ENCODE measurements around the gene SYCP2L. TPM values are rescaled to one million over a fixed set of nuclear protein-coding genes. Genes with fewer than 3 reads are reported as not detected.

SYCP2L gene
- total and polyA plus RNA-seq, 2 experiments from 2014 or later: 10.5 to 11.0 TPM

DNA sequence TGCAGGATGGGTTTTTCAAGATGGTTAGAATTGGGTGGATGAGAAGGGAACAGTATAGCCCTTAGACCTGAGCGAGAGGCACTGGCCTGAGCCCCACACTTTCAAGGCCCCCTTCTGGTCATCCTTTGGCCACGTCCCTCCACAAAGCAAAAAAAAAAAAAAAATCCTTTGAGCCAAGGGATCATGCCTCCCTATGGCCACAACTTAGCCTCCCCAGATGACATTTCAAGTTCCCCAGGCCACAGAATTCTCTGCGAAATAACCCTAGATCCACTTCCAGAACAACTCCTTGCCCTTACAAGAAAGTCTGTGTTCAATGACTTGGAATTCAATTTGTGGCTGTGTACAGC, 126.8 kb downstream of the SYCP2L start:
- no peak overlapping the region for H3K27ac ChIP-seq (ENCODE audit: low read depth)
- ATAC-seq: peak; percentile 77
- H3K9me2 ChIP-seq (ENCODE audit: insufficient read depth): no peaks in the 10 kb centered on the region
- H3K79me2 ChIP-seq (replicated peaks; ENCODE audit: insufficient read depth): no peaks in the 10 kb centered on the region
- H3K4me2 ChIP-seq: no peak overlapping the region
- H3K36me3 ChIP-seq (ENCODE audit: insufficient read depth): no peaks in the 10 kb centered on the region
- H4K20me1 ChIP-seq (replicated peaks; ENCODE audit: insufficient read depth): no peaks in the 10 kb centered on the region
- H3K4me1 Mint-ChIP-seq: peaks cover 20% of the 10 kb centered on the region
- no peaks in the 10 kb centered on the region for H3K9me3 Mint-ChIP-seq
- H3F3A ChIP-seq (replicated peaks; ENCODE audit: low read depth): no peaks in the 10 kb centered on the region
- peak; percentile 66 for DNase-seq (ENCODE audit: low spot score)
- H3K4me3 Mint-ChIP-seq: no peak overlapping the region
- H3K4me1 ChIP-seq (ENCODE audit: insufficient read depth): 0 out of 2 replicates have a peak, but pooled peaks cover 7% of the 10 kb centered on the region
- no peaks in the 10 kb centered on the region for H3K36me3 Mint-ChIP-seq (ENCODE audit: low read depth)
- no peak overlapping the region for H3K4me3 ChIP-seq
- no peak overlapping the region for H2AFZ ChIP-seq
- no peaks in the 10 kb centered on the region for H3K27me3 ChIP-seq (ENCODE audit: insufficient read depth)
- H3K27ac Mint-ChIP-seq: no peak overlapping the region
- TF ChIP-seq, protein P1, sequence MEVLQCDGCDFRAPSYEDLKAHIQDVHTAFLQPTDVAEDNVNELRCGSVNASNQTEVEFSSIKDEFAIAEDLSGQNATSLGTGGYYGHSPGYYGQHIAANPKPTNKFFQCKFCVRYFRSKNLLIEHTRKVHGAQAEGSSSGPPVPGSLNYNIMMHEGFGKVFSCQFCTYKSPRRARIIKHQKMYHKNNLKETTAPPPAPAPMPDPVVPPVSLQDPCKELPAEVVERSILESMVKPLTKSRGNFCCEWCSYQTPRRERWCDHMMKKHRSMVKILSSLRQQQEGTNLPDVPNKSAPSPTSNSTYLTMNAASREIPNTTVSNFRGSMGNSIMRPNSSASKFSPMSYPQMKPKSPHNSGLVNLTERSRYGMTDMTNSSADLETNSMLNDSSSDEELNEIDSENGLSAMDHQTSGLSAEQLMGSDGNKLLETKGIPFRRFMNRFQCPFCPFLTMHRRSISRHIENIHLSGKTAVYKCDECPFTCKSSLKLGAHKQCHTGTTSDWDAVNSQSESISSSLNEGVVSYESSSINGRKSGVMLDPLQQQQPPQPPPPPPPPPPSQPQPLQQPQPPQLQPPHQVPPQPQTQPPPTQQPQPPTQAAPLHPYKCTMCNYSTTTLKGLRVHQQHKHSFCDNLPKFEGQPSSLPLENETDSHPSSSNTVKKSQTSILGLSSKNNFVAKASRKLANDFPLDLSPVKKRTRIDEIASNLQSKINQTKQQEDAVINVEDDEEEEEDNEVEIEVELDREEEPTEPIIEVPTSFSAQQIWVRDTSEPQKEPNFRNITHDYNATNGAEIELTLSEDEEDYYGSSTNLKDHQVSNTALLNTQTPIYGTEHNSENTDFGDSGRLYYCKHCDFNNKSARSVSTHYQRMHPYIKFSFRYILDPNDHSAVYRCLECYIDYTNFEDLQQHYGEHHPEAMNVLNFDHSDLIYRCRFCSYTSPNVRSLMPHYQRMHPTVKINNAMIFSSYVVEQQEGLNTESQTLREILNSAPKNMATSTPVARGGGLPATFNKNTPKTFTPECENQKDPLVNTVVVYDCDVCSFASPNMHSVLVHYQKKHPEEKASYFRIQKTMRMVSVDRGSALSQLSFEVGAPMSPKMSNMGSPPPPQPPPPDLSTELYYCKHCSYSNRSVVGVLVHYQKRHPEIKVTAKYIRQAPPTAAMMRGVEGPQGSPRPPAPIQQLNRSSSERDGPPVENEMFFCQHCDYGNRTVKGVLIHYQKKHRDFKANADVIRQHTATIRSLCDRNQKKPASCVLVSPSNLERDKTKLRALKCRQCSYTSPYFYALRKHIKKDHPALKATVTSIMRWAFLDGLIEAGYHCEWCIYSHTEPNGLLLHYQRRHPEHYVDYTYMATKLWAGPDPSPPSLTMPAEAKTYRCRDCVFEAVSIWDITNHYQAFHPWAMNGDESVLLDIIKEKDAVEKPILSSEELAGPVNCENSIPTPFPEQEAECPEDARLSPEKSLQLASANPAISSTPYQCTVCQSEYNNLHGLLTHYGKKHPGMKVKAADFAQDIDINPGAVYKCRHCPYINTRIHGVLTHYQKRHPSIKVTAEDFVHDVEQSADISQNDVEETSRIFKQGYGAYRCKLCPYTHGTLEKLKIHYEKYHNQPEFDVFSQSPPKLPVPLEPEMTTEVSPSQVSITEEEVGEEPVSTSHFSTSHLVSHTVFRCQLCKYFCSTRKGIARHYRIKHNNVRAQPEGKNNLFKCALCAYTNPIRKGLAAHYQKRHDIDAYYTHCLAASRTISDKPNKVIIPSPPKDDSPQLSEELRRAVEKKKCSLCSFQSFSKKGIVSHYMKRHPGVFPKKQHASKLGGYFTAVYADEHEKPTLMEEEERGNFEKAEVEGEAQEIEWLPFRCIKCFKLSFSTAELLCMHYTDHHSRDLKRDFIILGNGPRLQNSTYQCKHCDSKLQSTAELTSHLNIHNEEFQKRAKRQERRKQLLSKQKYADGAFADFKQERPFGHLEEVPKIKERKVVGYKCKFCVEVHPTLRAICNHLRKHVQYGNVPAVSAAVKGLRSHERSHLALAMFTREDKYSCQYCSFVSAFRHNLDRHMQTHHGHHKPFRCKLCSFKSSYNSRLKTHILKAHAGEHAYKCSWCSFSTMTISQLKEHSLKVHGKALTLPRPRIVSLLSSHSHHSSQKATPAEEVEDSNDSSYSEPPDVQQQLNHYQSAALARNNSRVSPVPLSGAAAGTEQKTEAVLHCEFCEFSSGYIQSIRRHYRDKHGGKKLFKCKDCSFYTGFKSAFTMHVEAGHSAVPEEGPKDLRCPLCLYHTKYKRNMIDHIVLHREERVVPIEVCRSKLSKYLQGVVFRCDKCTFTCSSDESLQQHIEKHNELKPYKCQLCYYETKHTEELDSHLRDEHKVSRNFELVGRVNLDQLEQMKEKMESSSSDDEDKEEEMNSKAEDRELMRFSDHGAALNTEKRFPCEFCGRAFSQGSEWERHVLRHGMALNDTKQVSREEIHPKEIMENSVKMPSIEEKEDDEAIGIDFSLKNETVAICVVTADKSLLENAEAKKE (CRISPR knock-in tag; IDR thresholded peaks at IDR 0.05): no peak
- TF ChIP-seq CREB1 (CRISPR knock-in tag; IDR thresholded peaks at IDR 0.05; ENCODE audit: low read depth): no peak
- TF ChIP-seq, protein P2, sequence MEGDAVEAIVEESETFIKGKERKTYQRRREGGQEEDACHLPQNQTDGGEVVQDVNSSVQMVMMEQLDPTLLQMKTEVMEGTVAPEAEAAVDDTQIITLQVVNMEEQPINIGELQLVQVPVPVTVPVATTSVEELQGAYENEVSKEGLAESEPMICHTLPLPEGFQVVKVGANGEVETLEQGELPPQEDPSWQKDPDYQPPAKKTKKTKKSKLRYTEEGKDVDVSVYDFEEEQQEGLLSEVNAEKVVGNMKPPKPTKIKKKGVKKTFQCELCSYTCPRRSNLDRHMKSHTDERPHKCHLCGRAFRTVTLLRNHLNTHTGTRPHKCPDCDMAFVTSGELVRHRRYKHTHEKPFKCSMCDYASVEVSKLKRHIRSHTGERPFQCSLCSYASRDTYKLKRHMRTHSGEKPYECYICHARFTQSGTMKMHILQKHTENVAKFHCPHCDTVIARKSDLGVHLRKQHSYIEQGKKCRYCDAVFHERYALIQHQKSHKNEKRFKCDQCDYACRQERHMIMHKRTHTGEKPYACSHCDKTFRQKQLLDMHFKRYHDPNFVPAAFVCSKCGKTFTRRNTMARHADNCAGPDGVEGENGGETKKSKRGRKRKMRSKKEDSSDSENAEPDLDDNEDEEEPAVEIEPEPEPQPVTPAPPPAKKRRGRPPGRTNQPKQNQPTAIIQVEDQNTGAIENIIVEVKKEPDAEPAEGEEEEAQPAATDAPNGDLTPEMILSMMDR (conservative IDR thresholded peaks at IDR 0.05; ENCODE audit: low read depth in 2 of 2): peak; percentile 30 to 43
- peaks cover 8% of the 10 kb centered on the region for H3K27me3 Mint-ChIP-seq (ENCODE audit: insufficient read depth, low read depth, poor library complexity)

DNA sequence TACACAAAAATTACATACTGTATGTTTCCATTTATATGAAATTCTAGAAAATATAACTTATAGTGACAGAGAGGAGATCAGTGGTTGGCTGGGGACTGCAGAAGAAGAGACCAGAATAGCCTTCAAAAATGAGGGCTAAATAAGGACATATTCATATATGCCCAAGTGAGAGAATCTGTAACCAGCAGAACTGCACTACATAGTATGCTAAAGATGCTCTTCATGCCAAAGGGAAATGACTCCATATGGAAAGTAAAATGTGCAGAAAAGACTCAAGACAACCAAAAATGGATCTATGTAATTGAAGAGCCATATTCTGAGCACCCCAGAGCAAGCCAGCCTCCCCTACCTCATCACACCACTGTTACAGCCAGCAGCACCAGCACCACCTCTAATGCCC, 128.2 kb downstream of the SYCP2L start:
- peaks cover 3% of the 10 kb centered on the region for H3K27me3 Mint-ChIP-seq (ENCODE audit: insufficient read depth, low read depth, poor library complexity)
- no peaks in the 10 kb centered on the region for H3K36me3 ChIP-seq (ENCODE audit: insufficient read depth)
- DNase-seq (ENCODE audit: low spot score) (no peak), ATAC-seq (no peak)
- no peaks in the 10 kb centered on the region for H3K27me3 ChIP-seq (ENCODE audit: insufficient read depth)
- no peak overlapping the region for H3K4me2 ChIP-seq
- H3K36me3 Mint-ChIP-seq (ENCODE audit: low read depth): no peaks in the 10 kb centered on the region
- H3K27ac ChIP-seq (ENCODE audit: low read depth): no peak overlapping the region
- no peaks in the 10 kb centered on the region for H3K9me2 ChIP-seq (ENCODE audit: insufficient read depth)
- no peak overlapping the region for H3K4me3 Mint-ChIP-seq
- no peaks in the 10 kb centered on the region for H3K9me3 Mint-ChIP-seq
- H2AFZ ChIP-seq: no peak overlapping the region
- H3K27ac Mint-ChIP-seq: no peak overlapping the region
- H3K79me2 ChIP-seq (replicated peaks; ENCODE audit: insufficient read depth): no peaks in the 10 kb centered on the region
- H3K4me3 ChIP-seq: no peak overlapping the region
- no peaks in the 10 kb centered on the region for H3F3A ChIP-seq (replicated peaks; ENCODE audit: low read depth)
- H3K4me1 Mint-ChIP-seq: peaks cover 13% of the 10 kb centered on the region
- H4K20me1 ChIP-seq (replicated peaks; ENCODE audit: insufficient read depth): no peaks in the 10 kb centered on the region
- no peaks in the 10 kb centered on the region for H3K4me1 ChIP-seq (ENCODE audit: insufficient read depth)
- no peak for TF ChIP-seq JUNB (IDR thresholded peaks at IDR 0.05; ENCODE audit: unreplicated experiment)
- no peak for TF ChIP-seq NANOG (IDR thresholded peaks at IDR 0.05; ENCODE audit: borderline replicate concordance)
- no peak for TF ChIP-seq CREB1 (CRISPR knock-in tag; IDR thresholded peaks at IDR 0.05; ENCODE audit: low read depth)
- TF ChIP-seq POLR2AphosphoS5 (IDR thresholded peaks at IDR 0.05; ENCODE audit: low read depth): no peak
- TF ChIP-seq EZH2 (IDR thresholded peaks at IDR 0.05; ENCODE audit: low read depth, unreplicated experiment): no peak
- TF ChIP-seq, protein P3, sequence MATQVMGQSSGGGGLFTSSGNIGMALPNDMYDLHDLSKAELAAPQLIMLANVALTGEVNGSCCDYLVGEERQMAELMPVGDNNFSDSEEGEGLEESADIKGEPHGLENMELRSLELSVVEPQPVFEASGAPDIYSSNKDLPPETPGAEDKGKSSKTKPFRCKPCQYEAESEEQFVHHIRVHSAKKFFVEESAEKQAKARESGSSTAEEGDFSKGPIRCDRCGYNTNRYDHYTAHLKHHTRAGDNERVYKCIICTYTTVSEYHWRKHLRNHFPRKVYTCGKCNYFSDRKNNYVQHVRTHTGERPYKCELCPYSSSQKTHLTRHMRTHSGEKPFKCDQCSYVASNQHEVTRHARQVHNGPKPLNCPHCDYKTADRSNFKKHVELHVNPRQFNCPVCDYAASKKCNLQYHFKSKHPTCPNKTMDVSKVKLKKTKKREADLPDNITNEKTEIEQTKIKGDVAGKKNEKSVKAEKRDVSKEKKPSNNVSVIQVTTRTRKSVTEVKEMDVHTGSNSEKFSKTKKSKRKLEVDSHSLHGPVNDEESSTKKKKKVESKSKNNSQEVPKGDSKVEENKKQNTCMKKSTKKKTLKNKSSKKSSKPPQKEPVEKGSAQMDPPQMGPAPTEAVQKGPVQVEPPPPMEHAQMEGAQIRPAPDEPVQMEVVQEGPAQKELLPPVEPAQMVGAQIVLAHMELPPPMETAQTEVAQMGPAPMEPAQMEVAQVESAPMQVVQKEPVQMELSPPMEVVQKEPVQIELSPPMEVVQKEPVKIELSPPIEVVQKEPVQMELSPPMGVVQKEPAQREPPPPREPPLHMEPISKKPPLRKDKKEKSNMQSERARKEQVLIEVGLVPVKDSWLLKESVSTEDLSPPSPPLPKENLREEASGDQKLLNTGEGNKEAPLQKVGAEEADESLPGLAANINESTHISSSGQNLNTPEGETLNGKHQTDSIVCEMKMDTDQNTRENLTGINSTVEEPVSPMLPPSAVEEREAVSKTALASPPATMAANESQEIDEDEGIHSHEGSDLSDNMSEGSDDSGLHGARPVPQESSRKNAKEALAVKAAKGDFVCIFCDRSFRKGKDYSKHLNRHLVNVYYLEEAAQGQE (IDR thresholded peaks at IDR 0.05; ENCODE audit: unreplicated experiment): no peak
- no peak for TF ChIP-seq ZNF114 (CRISPR knock-in tag; IDR thresholded peaks at IDR 0.05)
